ENCODE measurements around the gene LIPN. TPM values are rescaled to one million over a fixed set of nuclear protein-coding genes. Genes with fewer than 3 reads are reported as not detected.

The LIPN gene
- total RNA-seq, 4 donors from 2014 or later: 1.7 TPM; not detected in 3

DNA sequence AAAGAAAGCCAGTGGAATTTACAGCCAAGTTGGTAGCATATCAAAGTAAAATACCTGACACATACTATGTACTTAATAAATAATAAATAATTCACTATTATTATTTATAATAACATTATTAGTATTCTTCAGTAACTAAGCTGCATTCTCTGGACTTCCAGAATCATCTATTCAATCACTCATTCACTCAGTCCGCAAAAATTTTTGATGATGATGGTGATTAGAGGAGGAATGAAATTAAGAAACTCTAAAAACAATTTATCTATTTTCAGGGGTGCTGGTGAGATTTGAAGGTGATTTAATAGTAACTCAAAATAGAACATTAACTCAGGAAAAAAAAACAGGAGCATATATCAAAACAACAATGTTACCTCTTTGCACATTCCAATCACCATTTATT is 3.2 kb upstream of the LIPN start:
- TF ChIP-seq, protein P1, sequence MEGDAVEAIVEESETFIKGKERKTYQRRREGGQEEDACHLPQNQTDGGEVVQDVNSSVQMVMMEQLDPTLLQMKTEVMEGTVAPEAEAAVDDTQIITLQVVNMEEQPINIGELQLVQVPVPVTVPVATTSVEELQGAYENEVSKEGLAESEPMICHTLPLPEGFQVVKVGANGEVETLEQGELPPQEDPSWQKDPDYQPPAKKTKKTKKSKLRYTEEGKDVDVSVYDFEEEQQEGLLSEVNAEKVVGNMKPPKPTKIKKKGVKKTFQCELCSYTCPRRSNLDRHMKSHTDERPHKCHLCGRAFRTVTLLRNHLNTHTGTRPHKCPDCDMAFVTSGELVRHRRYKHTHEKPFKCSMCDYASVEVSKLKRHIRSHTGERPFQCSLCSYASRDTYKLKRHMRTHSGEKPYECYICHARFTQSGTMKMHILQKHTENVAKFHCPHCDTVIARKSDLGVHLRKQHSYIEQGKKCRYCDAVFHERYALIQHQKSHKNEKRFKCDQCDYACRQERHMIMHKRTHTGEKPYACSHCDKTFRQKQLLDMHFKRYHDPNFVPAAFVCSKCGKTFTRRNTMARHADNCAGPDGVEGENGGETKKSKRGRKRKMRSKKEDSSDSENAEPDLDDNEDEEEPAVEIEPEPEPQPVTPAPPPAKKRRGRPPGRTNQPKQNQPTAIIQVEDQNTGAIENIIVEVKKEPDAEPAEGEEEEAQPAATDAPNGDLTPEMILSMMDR (IDR thresholded peaks at IDR 0.05; ENCODE audit: low read depth): no peak

DNA sequence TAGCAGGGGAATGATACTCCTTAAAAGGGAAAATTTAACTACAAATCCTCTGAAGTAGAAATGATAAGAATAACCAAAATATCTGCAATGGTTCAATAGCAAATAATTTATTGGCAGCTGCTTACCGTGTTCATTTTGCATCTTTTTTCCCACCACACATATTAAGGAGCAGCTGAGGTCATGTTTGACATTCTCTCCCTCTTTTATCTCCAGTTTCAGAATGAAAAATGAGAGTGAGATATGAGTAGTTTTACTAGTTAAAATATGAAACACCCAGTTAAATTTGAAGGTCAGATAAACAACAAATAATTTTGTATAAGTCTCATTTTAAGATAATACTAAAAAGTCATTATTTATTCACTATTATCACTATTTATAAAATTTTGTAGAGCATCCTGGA is 3.1 kb downstream of the LIPN start:
- TF ChIP-seq, protein P1 (IDR thresholded peaks at IDR 0.05; ENCODE audit: low read depth): no peak

DNA sequence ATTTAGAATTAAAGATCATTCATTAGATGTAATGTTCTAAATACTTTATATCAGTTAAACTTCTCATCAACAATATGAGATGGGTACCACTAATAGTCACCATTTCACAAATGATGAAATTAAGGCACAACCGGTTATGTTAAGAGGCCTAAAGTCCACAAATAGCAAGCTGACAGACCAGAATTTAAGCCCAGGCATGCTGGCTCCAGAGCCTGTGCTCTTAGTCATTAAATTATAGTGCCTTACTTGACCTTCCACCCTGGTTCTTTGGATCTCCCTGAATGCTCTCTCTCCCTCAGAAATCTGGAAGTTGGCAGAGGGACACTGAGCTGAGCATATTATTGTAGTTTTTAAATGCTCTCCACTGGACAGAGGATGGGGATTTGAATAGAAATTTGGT is 3.6 kb downstream of the LIPN start:
- TF ChIP-seq, protein P1 (IDR thresholded peaks at IDR 0.05; ENCODE audit: low read depth): no peak

DNA sequence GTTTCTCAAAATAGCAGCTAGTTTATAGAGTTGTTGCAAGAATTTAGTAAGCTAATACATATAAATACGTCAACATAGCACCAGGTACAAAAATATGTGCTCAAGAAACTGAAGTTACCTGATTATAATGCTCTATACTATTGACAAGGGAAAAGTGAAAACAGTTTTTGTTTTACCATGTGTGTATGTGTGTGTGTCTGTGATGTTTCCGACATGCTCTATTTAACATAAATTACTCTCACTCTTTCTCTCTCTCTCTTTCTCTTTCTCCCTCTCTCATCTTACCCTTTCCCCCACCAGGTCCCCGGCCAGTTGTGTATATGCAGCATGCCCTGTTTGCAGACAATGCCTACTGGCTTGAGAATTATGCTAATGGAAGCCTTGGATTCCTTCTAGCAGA is 4.3 kb downstream of the LIPN start:
- TF ChIP-seq, protein P1 (IDR thresholded peaks at IDR 0.05; ENCODE audit: low read depth): no peak

DNA sequence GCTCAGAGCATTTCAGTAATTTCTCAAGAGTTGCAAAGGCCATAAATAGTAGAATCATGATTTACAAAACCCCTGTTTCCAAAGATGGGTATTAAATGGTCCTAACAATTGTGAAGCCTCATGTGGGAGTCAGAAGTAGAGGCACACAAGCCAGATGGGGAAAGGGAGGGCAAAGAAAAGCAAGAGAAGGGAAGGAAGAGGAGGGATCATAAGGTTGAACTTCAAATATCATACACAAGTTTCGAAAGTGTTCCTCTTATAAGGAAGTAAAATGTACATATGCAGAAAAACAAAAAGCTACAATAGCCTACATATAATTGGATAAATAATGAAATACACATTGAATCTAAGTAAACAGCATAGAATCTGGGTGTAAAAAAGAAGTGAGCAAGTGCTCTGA is 6.0 kb downstream of the LIPN start:
- TF ChIP-seq, protein P1 (IDR thresholded peaks at IDR 0.05; ENCODE audit: low read depth): no peak

DNA sequence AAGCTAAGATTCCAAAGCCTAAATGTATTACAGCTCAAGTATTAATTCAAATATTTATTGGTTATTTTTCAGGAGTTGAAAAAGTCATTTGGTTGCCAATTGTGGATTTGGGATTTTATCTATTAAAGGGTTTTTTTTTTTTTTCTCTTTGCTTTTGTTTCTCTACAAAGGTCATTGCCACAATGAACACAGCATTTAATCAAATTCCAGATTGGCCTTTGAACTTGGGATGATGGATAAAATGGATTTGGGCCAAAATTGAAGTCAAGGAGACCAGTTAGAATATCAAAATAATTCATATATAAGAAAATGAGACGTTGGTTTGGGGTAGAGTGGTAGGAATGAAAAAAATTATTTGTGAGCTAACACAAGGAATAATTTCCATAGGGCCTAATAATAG is 9.6 kb downstream of the LIPN start:
- TF ChIP-seq, protein P1 (IDR thresholded peaks at IDR 0.05; ENCODE audit: low read depth): no peak

DNA sequence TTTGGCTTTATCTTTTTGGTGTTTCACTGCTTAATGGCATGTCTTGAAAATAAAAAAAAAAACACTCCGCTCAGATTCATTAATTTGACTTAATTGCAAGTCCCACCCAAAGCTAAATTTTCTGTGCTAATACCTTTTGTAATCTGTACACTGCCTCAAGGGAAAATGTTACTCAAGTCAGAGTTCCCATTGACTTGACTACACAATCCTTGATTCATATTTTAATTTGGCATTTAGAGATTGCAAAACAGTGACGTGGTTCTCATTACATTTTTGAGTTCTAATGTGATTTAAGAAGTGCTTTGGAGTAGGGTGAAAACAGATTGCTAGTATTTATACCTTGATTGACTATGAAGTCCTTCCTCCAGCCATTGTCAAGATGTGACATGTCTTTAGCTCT is 21.4 kb downstream of the LIPN start:
- TF ChIP-seq, protein P1 (IDR thresholded peaks at IDR 0.05; ENCODE audit: low read depth): no peak

All from subcutaneous adipose tissue (tissue), 4 donors.